Measurements from ENCODE around the gene RGL4. TPM values are rescaled to one million over a fixed set of nuclear protein-coding genes. Genes with fewer than 3 reads are reported as not detected.

RGL4 gene
- total and polyA plus RNA-seq, 5 donors: 0.45 TPM; not detected in 4

- Histone ChIP-seq H3K9me3 (ENCODE audit: control insufficient read depth, low read length) (no peaks in the 10 kb centered on the region), H3K4me1 (ENCODE audit: control insufficient read depth, insufficient read depth, low read length) (no peaks in the 10 kb centered on the region), H3K27me3 (ENCODE audit: control insufficient read depth, insufficient read depth) (no peaks in the 10 kb centered on the region), H3K4me3 (ENCODE audit: low read length) (no peak overlapping the region), H3K27ac (ENCODE audit: low read length) (no peak overlapping the region)
- intact Hi-C loops (cut with DNase I): no loop called here
- DNase-seq (no peak), ATAC-seq (no peak)
- WGBS: 87% methylated on average over 12 of the region's 12 CpGs
Observed at GRCh38 chr22:23692598-23693291, 1.9 kb downstream of the RGL4 start.

GRCh38 chr22:23693979-23694680 is 3.3 kb downstream of the RGL4 start:
- ATAC-seq: no peak
- intact Hi-C loops (cut with DNase I): no loop called here
- Histone ChIP-seq H3K4me1 (ENCODE audit: control insufficient read depth, insufficient read depth, low read length) (no peaks in the 10 kb centered on the region), H3K9me3 (ENCODE audit: control insufficient read depth, low read length) (no peaks in the 10 kb centered on the region), H3K27ac (ENCODE audit: low read length) (no peak overlapping the region), H3K27me3 (ENCODE audit: control insufficient read depth, insufficient read depth) (no peaks in the 10 kb centered on the region), H3K4me3 (ENCODE audit: low read length) (no peak overlapping the region)
- no peak for DNase-seq
- WGBS: 90% methylated on average over 11 of the region's 11 CpGs

- no peak overlapping the region for H3K27ac ChIP-seq (ENCODE audit: low read length)
- H3K4me3 ChIP-seq (ENCODE audit: low read length): no peak overlapping the region
- ATAC-seq (no peak), DNase-seq (no peak)
- H3K27me3 ChIP-seq (ENCODE audit: control insufficient read depth, insufficient read depth): no peaks in the 10 kb centered on the region
- H3K9me3 ChIP-seq (ENCODE audit: control insufficient read depth, low read length): no peaks in the 10 kb centered on the region
- intact Hi-C loops (cut with DNase I): no loop called here
- 68% methylated on average over 3 of the region's 3 CpGs for WGBS
- no peaks in the 10 kb centered on the region for H3K4me1 ChIP-seq (ENCODE audit: control insufficient read depth, insufficient read depth, low read length)
Observed at GRCh38 chr22:23695141-23695540, 4.3 kb downstream of the RGL4 start.

GRCh38 chr22:23695571-23696325 is 4.9 kb downstream of the RGL4 start:
- ATAC-seq: no peak
- no peaks in the 10 kb centered on the region for H3K27me3 ChIP-seq (ENCODE audit: control insufficient read depth, insufficient read depth)
- WGBS: 84% methylated on average over 19 of the region's 19 CpGs
- no peak for DNase-seq
- H3K4me3 ChIP-seq (ENCODE audit: low read length): no peak overlapping the region
- no peaks in the 10 kb centered on the region for H3K9me3 ChIP-seq (ENCODE audit: control insufficient read depth, low read length)
- intact Hi-C loops (cut with DNase I): no loop called here
- no peaks in the 10 kb centered on the region for H3K4me1 ChIP-seq (ENCODE audit: control insufficient read depth, insufficient read depth, low read length)
- no peak overlapping the region for H3K27ac ChIP-seq (ENCODE audit: low read length)

- peak in 1 of 3 donors; percentile 48 for DNase-seq
- intact Hi-C loops (cut with DNase I): no loop called here
- Histone ChIP-seq H3K27ac (ENCODE audit: low read length) (no peak overlapping the region), H3K27me3 (ENCODE audit: control insufficient read depth, insufficient read depth) (no peaks in the 10 kb centered on the region), H3K4me3 (ENCODE audit: low read length) (no peak overlapping the region), H3K4me1 (ENCODE audit: control insufficient read depth, insufficient read depth, low read length) (no peaks in the 10 kb centered on the region), H3K9me3 (ENCODE audit: control insufficient read depth, low read length) (no peaks in the 10 kb centered on the region)
- ATAC-seq: peak in 1 of 2 donors; percentile 49
- 77% methylated on average over 13 of the region's 13 CpGs for WGBS
Observed at GRCh38 chr22:23696326-23696851, 5.6 kb downstream of the RGL4 start.

GRCh38 chr22:23697031-23697970 is 6.5 kb downstream of the RGL4 start:
- Histone ChIP-seq H3K27ac (ENCODE audit: low read length) (no peak overlapping the region), H3K4me1 (ENCODE audit: control insufficient read depth, insufficient read depth, low read length) (no peaks in the 10 kb centered on the region), H3K9me3 (ENCODE audit: control insufficient read depth, low read length) (no peaks in the 10 kb centered on the region), H3K4me3 (ENCODE audit: low read length) (no peak overlapping the region), H3K27me3 (ENCODE audit: control insufficient read depth, insufficient read depth) (no peaks in the 10 kb centered on the region)
- 81% methylated on average over 11 of the region's 11 CpGs for WGBS
- DNase-seq (no peak), ATAC-seq (no peak)
- intact Hi-C loops (cut with DNase I): no loop called here

GRCh38 chr22:23698094-23698493 is 7.3 kb downstream of the RGL4 start:
- ATAC-seq: no peak
- H3K27ac ChIP-seq (ENCODE audit: low read length): no peak overlapping the region
- H3K9me3 ChIP-seq (ENCODE audit: control insufficient read depth, low read length): no peaks in the 10 kb centered on the region
- no peaks in the 10 kb centered on the region for H3K4me1 ChIP-seq (ENCODE audit: control insufficient read depth, insufficient read depth, low read length)
- intact Hi-C loops (cut with DNase I): no loop called here
- no peaks in the 10 kb centered on the region for H3K27me3 ChIP-seq (ENCODE audit: control insufficient read depth, insufficient read depth)
- 70% methylated on average over 4 of the region's 4 CpGs for WGBS
- peak in 1 of 3 donors; percentile 30 for DNase-seq
- no peak overlapping the region for H3K4me3 ChIP-seq (ENCODE audit: low read length)

- Histone ChIP-seq H3K27me3 (ENCODE audit: control insufficient read depth, insufficient read depth) (no peaks in the 10 kb centered on the region), H3K4me1 (ENCODE audit: control insufficient read depth, insufficient read depth, low read length) (no peaks in the 10 kb centered on the region), H3K4me3 (ENCODE audit: low read length) (no peak overlapping the region), H3K27ac (ENCODE audit: low read length) (no peak overlapping the region), H3K9me3 (ENCODE audit: control insufficient read depth, low read length) (no peaks in the 10 kb centered on the region)
- ATAC-seq (no peak), DNase-seq (peak in 1 of 3 donors; percentile 46)
- intact Hi-C loops (cut with DNase I): no loop called here
- WGBS: 93% methylated on average over 10 of the region's 10 CpGs
Observed at GRCh38 chr22:23698673-23699235, 7.9 kb downstream of the RGL4 start.

GRCh38 chr22:23700706-23701105 is 9.9 kb downstream of the RGL4 start:
- 77% methylated on average over 7 of the region's 7 CpGs for WGBS

GRCh38 chr22:23704062-23704461 is 13.2 kb downstream of the RGL4 start:
- WGBS: 88% methylated on average over 5 of the region's 5 CpGs
- H3K4me3 ChIP-seq (ENCODE audit: low read length): no peak overlapping the region
- H3K27ac ChIP-seq (ENCODE audit: low read length): no peak overlapping the region
- H3K9me3 ChIP-seq (ENCODE audit: control insufficient read depth, low read length): no peaks in the 10 kb centered on the region
- no peak for DNase-seq
- no peak for ATAC-seq
- H3K4me1 ChIP-seq (ENCODE audit: control insufficient read depth, insufficient read depth, low read length): no peaks in the 10 kb centered on the region
- H3K27me3 ChIP-seq (ENCODE audit: control insufficient read depth, insufficient read depth): no peaks in the 10 kb centered on the region
- intact Hi-C loops (cut with DNase I): no loop called here

More at GRCh38 chr22:23700706-23701105, 9.9 kb downstream of the RGL4 start:
- ATAC-seq: no peak
- DNase-seq: no peak
- no peak overlapping the region for H3K27ac ChIP-seq (ENCODE audit: low read length)
- H3K9me3 ChIP-seq (ENCODE audit: control insufficient read depth, low read length): no peaks in the 10 kb centered on the region
- no peak overlapping the region for H3K4me3 ChIP-seq (ENCODE audit: low read length)
- H3K27me3 ChIP-seq (ENCODE audit: control insufficient read depth, insufficient read depth): no peaks in the 10 kb centered on the region
- no peaks in the 10 kb centered on the region for H3K4me1 ChIP-seq (ENCODE audit: control insufficient read depth, insufficient read depth, low read length)
- intact Hi-C loops (cut with DNase I): no loop called here

Data from right cardiac atrium (tissue), 5 donors.